Pancreas (tissue), 10 donors: ENCODE data around the gene NOC4L. TPM values are rescaled to one million over a fixed set of nuclear protein-coding genes. Genes with fewer than 3 reads are reported as not detected.

Experiments
- ATAC-seq, 4 donors: fragments of 200-7000 bp; cut with Tn5 transposase; one replicate each; pipeline versions ENCODE4 v1.8.0 to v1.9.1; 2020; ENCODE audit warnings: mild to moderate bottlenecking in 4 of 4, moderate library complexity in 4 of 4
- DNase-seq, 6 donors: peaks; one replicate each; pipeline ENCODE4 v3.0.0-alpha.2; 2020
- FAIRE-seq: peaks from 2 replicates; lab custom pipeline; 2012; peaks lifted over from hg19 to GRCh38; lab: Jason Lieb, UNC
- H3K27ac ChIP-seq, 4 donors: fragments of 200-600 bp; sonication (generic); 1 replicate in 3 of 4; 2 replicates in 1 of 4; pipeline versions ENCODE4 v1.5.0 to v1.8.0; 2020
- H3K27me3 ChIP-seq, 4 donors: fragments of 200-600 bp; one replicate each; pipeline ENCODE4 v1.8.0; 2021
- H3K36me3 ChIP-seq, 3 donors: fragments of 200-600 bp; sonication (generic) in 1 of 3; one replicate each; pipeline versions ENCODE4 v1.5.0 to v1.8.0; 2020 to 2021
- H3K4me1 ChIP-seq, 3 donors: fragments of 200-600 bp; one replicate each; pipeline ENCODE4 v1.8.0; 2021
- H3K4me3 ChIP-seq, 4 donors: fragments of 200-600 bp; sonication (generic) in 2 of 4; one replicate each; pipeline versions ENCODE4 v1.5.0 to v1.8.0; 2020 to 2021
- H3K9me3 ChIP-seq, 4 donors: fragments of 200-600 bp; one replicate each; pipeline ENCODE4 v1.8.0; 2021
- CTCF ChIP-seq, 4 donors: fragments of 200-600 bp; sonication (generic) in 3 of 4; IDR thresholded peaks; one replicate each; pipeline versions ENCODE4 v1.5.0 to v1.8.0; 2021; ENCODE audit warnings: antibody characterized with exemption in 4 of 4
- WGBS, 2 donors: extraction: QIAGEN DNeasy Blood & Tissue Kit; methylation state at CpG; one replicate each; pipeline ENCODE4 v1.1.7; 2013; 5-methylcytosine and 5-hydroxymethylcytosine counted together
- intact Hi-C, 3 donors: fragments of 100-400 bp; cut with DNase I; formaldehyde crosslinking; loops; one replicate each; pipeline versions ENCODE4 v1.11.1 to v1.14.2; 2022
- polyA plus RNA-seq, 2 donors: library from polyadenylated mRNA; stranded (reverse); fragments of 200-250 nt; gene quantifications; one replicate each; pipeline ENCODE4 v1.2.3, GENCODE V29; 2013
- total RNA-seq, 6 donors: library from RNA; stranded (reverse); fragmentation: NEBNext Ultra II Directional in 4 of 6; extraction: Animal tissue kit (Norgen Biotek cat#: 25700) in 4 of 6; gene quantifications; one replicate each; pipeline versions ENCODE4 v1.2.1 to v1.2.4, GENCODE V29; 2021 to 2023
- donor health status: healthy with polysubstance abuse.
- donor health status: DM: no; HTN: no; CAD: no; lungs with moderate emphysema.
- donor health status: DM: no; HTN: no; CAD: no.
- donor health status: control.
- donor health status: control.
- donor health status: Bipolar disorder and iron deficiency.
- donor health status: DM: yes; HTN: yes; CAD: no.
- donor health status: DM: no; HTN: no; CAD: no.
- donor health status: DM: no; HTN: no; CAD: no.
- donor health status: DM: yes; HTN: yes; CAD: no.

The NOC4L gene
- total and polyA plus RNA-seq, 8 donors: 6.8 to 45.8 (median 8.8) TPM

GRCh38 chr12:132139912-132140311 is 4.3 kb upstream of the NOC4L start:
- no peak overlapping the region for H3K4me3 ChIP-seq
- 95 to 98% methylated on average over 27 of the region's 27 CpGs for WGBS, 2 donors
- no peaks in the 10 kb centered on the region for H3K9me3 ChIP-seq
- peak in 3 of 6 donors; percentile 15 to 63 (median 45) for DNase-seq
- no peak overlapping the region for H3K27ac ChIP-seq
- no peak for TF ChIP-seq CTCF (IDR thresholded peaks at IDR 0.05)
- no peaks in the 10 kb centered on the region for H3K27me3 ChIP-seq
- H3K36me3 ChIP-seq: peaks cover 0 to 34% (median 19%) of the 10 kb centered on the region in 3 donors
- peaks cover 4 to 8% (median 8%) of the 10 kb centered on the region in 3 donors for H3K4me1 ChIP-seq
- FAIRE-seq: no peak
- ATAC-seq: no peak
- intact Hi-C loops: no loop called here

- no peak for TF ChIP-seq CTCF (IDR thresholded peaks at IDR 0.05)
- Histone ChIP-seq H3K27ac (no peak overlapping the region), H3K4me3 (no peak overlapping the region), H3K4me1 (peaks cover 4 to 14% (median 8%) of the 10 kb centered on the region in 3 donors), H3K27me3 (no peaks in the 10 kb centered on the region), H3K36me3 (peaks cover 0 to 34% (median 19%) of the 10 kb centered on the region in 3 donors), H3K9me3 (no peaks in the 10 kb centered on the region)
- FAIRE-seq: no peak
- DNase-seq: peak in 2 of 6 donors; percentile 11 to 73
- no peak for ATAC-seq
- 92 to 94% methylated on average over 15 of the region's 15 CpGs for WGBS, 2 donors
- intact Hi-C loops: no loop called here
Observed at GRCh38 chr12:132140501-132140900, 3.8 kb upstream of the NOC4L start.

DNA sequence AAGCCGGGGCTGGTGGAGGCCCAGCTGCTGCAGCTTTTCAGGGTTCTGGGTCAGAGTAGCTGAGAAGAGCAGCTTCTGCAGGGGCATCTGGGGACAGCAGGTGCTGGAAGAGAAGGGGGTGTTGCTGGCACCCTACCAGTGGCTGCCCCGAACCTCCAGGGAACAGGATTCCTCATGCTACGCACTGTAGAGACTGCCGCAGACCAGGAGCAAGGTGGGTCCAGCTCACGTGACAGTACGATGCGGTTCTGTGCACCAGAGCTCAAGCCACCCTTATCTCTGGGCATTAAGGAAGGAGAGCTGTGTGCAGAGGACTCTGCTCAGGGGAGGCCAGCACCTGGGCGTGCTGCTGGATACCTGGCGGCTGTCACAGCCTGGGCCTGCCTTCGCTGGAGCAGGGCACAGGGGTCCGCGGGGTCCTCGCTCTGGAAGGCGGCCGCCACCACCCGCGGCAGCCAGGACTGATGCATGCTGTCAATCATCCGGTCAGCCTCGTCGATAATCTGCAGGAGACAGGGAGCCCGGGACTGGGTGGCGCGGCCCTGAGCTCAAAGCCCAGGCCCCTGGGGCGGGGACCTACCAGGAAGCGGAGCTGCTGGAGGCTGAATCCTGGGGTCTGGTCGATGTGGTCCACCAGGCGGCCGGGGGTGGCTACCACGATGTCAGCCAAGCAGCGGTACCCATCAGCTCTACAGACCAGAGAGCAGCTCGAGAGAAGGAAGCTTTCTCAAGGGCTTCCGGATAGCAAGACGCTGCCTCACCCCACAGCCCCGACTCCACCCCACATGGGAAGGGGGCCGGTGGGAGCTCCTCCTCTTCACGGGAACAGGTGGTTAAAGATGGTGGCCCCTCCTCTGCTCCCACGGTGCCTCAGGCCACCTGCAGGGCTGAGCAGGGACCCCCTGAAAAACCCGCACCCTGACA is 3.1 kb upstream of the NOC4L start:
- DNase-seq (peak in 1 of 6 donors; percentile 67), FAIRE-seq (no peak), ATAC-seq (no peak)
- no peaks in the 10 kb centered on the region for H3K9me3 ChIP-seq
- H3K27me3 ChIP-seq: no peaks in the 10 kb centered on the region
- H3K4me3 ChIP-seq: no peak overlapping the region
- 92 to 94% methylated on average over 38 of the region's 38 CpGs for WGBS, 2 donors
- peaks cover 0 to 34% (median 19%) of the 10 kb centered on the region in 3 donors for H3K36me3 ChIP-seq
- intact Hi-C loops: no loop called here
- peaks cover 4 to 16% (median 8%) of the 10 kb centered on the region in 3 donors for H3K4me1 ChIP-seq
- H3K27ac ChIP-seq: no peak overlapping the region
- no peak for TF ChIP-seq CTCF (IDR thresholded peaks at IDR 0.05)

DNA sequence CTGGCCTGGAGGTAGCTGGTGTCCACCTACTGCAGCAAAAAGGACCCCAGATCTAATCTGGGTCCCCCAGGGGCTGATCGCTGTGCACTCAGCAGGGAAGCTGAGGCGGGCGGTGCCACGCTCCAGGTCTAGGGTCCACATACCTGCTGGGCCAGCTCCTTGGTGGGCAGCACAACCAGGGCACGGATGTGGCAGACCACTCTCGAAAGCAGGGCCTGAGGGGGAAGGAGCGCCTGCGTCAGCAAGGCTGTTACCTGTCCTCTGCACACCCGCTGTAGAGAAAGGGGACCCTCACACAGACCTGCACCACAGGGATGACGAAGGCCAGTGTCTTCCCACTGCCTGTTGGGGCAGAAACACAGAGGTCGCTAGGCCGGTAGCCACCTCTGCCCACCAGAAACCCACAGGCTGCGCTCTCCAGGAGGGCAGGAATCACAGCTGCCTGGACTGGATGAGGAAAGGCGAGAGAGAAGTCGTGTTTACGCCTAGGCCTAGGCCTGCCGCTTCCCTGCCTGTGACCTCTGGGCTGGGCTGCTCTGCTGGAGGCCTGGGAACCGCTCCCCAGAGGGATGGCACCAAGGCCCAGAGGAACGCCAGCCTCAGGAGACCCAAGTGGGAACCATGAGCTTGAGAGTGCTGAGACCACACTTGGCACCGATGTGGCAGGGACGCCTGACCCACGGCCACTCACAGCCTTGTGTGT is 2.1 kb upstream of the NOC4L start:
- no peak for ATAC-seq
- Histone ChIP-seq H3K4me1 (peaks cover 4 to 16% (median 8%) of the 10 kb centered on the region in 3 donors), H3K4me3 (no peak overlapping the region), H3K9me3 (no peaks in the 10 kb centered on the region), H3K36me3 (peaks cover 0 to 34% (median 19%) of the 10 kb centered on the region in 3 donors), H3K27ac (no peak overlapping the region), H3K27me3 (no peaks in the 10 kb centered on the region)
- no peak for TF ChIP-seq CTCF (IDR thresholded peaks at IDR 0.05)
- WGBS, 2 donors: 94% methylated on average over 21 to 22 of the region's 22 CpGs
- intact Hi-C loops: no loop called here
- peak in 2 of 6 donors; percentile 31 to 69 for DNase-seq
- FAIRE-seq: no peak
